HL-60 (cell line): ENCODE measurements around the gene TRPM2.

Experiments used
- CTCF ChIP-seq: IDR thresholded peaks from one replicate; pipeline ENCODE4 v1.5.1; 2011; ENCODE audit warnings: low read length, control low read depth, inconsistent platforms; ENCODE audit not compliant: insufficient read depth
- GABPA ChIP-seq: IDR thresholded peaks from 2 replicates; pipeline ENCODE4 v1.6.1; 2012; ENCODE audit warnings: low read depth
- POLR2AphosphoS5 ChIP-seq: IDR thresholded peaks from 2 replicates; pipeline ENCODE4 v1.6.1; 2012; ENCODE audit warnings: low read depth
- REST ChIP-seq: IDR thresholded peaks from 2 replicates; pipeline ENCODE4 v1.6.1; 2012; ENCODE audit warnings: low read depth; ENCODE audit not compliant: insufficient replicate concordance
- SPI1 ChIP-seq: IDR thresholded peaks from 2 replicates; pipeline ENCODE4 v1.6.1; 2012; ENCODE audit warnings: low read depth, mild to moderate bottlenecking, borderline replicate concordance

GRCh38 chr21:44380876-44381275 is 27.5 kb downstream of the TRPM2 start:
- TF ChIP-seq CTCF (no peak), SPI1 (no peak), REST (no peak), GABPA (no peak), POLR2AphosphoS5 (peak; percentile 32; the same call in 1 of the 2 replicates)
